Stimulated activated CD4-positive, alpha-beta T cell treated with anti-CD3 and anti-CD28 coated beads, TNF-alpha, amount 100 ng/mL, for 1 hour (primary cell): ENCODE results near the gene DAPK1.
"Not testable (repeated sequence)": the region's sequence is repeated elsewhere in the genome, so short reads cannot be mapped to it uniquely, and the experiment has no call there.

Source experiments
- DNase-seq, 3 donors: peaks; one replicate each; pipeline ENCODE4 v3.0.0-alpha.2; 2020; ENCODE audit warnings: low read depth in 3 of 3, low spot score in 1 of 3

The DAPK1 gene

DNA sequence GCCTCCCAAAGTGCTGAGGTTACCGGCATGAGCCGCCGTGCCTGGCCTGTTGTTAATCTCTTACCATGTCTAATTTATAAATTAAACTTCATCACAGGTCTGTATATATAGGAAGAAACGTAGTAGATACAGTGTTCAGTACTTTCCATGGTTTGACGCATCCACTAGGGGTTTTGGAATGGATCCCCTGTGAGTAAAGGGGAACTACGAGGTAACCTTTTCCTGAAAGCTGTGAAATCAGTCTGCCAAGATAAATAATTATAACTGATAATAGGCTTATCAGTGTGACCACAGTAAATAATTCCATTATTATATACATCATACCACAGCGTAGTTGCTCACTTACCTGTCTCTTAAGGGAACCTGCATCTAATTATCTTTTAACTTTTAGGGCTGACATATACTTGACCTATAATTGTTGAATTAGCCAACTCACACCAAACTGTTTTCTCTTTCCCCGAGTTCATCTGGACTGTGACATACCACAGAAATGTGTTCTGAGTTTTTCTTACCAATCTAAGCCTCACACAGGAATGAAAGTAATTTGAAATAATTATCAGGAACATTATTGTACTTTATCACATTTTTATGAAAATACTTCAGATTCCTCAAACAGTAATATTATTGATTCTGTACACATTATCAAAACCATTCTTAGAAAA, 42.9 kb downstream of the DAPK1 start:
- DNase-seq, result no peak

DNA sequence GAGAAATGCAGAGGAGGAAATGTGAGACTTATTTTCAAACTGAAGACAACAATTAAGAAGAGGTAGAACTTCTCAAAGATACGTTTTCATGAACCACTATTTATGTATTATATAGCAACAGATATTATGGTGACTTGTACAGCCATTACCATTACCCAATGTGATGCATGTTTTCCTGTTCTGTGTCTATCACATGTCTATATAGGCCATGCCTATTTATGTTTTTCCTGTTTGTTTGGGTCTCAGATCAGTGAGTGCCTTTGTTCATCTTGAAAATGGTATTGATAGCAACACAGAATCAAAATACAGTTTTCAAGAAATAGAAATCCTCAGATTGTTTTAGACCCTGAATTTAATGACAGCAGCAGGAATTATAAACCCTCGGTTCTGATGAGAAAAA, 44.0 kb downstream of the DAPK1 start:
- DNase-seq, result no peak

DNA sequence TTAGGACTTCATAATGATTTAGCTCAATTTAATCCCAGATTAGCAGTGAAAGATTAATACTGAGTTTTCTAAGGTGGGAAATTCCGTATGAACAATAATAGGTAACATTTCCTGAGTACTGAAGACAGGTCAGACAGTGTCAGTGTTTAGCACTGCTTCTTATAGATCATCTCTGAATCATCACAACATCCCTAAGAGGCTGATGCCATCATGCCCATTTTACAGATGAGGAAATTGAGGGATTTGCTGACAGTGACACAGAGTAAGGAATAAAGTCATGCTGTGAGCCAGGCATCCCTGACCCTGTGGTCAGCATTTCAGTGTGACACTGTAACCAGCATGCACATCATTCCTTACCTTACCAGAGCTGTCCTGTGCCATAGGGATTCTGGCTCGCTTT, 44.5 kb downstream of the DAPK1 start:
- DNase-seq, result no peak

GRCh38 chr9:87543251-87543650, 45.6 kb downstream of the DAPK1 start:
- no peak for DNase-seq

DNA sequence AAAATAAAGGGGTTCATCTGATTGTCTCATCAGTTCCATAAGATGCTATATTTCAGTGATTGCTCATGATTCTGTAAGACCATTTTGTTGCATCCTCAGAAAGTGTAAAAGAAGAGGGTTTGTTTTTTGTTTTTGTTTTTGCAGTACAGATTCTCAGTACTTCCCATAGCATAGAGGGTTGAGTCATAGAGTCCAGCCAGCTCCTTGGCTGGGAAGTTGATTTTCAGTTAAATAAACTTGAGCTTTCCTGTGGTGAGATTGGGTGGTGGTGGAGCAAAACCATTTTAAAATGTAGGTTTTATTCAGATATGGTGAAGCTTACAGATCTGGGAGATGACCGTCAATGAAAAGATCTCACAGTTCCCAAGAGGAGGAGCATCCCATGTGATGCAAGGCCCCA, 48.2 kb downstream of the DAPK1 start:
- no peak for DNase-seq

- no peak for DNase-seq
Measured at GRCh38 chr9:87546704-87547103, 49.0 kb downstream of the DAPK1 start.

DNA sequence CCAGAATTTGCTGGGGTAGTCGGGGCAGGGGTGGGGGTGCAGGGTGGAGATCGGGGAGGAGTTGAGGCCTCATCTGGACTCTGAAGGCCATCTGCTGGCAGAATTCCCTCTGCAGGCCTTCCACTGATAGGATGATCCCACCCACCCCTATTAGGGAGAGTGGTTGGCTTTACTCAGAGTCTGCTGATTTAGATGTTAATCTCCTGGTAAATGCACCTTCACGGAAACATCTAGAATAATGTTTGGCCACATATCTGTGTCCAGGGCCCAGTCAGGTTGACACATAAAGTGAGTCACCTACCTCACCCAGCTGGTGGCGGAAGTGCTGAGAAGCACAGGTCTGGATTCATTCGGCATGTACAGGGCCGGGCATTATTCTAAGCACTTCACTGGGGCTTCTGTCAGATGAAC, 50.0 kb downstream of the DAPK1 start:
- no peak for DNase-seq

GRCh38 chr9:87548159-87548558, 50.5 kb downstream of the DAPK1 start:
- no peak for DNase-seq

DNA sequence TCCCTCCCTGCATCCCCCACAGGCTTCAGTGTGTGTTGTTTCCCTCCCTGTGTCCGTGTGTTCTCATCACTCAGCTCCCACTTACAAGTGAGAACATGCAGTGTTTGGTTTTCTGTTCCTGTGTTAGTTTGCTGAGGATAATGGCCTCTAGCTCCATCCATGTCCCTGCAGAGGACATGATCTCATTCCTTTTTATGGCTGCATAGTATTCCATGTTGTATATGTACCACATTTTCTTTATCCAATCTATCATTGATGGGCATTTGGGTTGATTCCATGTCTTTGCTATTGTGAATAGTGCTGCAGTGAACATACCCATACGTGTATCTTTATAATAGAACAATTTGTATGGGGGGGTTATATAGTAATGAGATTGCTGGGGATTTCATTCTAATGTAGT, 51.4 kb downstream of the DAPK1 start:
- not testable (repeated sequence) for DNase-seq

DNA sequence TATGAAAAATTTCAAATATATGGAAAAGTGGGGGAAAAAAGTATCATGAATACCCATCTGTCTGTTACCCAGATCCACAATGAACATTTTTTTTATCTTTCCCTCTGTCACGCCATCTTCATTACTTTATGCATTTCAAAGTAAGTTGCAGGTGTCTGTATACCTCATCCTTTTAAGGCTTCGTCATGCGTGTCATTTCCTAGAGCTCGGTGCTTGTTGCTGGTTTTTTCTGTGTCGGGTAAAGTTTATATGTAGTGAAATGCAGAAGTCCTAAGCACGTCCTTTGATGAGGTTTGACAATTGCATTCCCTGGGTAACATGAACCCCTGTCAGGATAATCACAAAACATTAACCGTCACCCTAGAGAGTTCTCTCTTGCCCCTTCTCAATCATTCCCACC, 52.1 kb downstream of the DAPK1 start:
- no peak for DNase-seq

GRCh38 chr9:87550253-87550954, 52.7 kb downstream of the DAPK1 start:
- no peak for DNase-seq

GRCh38 chr9:87551772-87552217, 54.1 kb downstream of the DAPK1 start:
- no peak for DNase-seq

DNA sequence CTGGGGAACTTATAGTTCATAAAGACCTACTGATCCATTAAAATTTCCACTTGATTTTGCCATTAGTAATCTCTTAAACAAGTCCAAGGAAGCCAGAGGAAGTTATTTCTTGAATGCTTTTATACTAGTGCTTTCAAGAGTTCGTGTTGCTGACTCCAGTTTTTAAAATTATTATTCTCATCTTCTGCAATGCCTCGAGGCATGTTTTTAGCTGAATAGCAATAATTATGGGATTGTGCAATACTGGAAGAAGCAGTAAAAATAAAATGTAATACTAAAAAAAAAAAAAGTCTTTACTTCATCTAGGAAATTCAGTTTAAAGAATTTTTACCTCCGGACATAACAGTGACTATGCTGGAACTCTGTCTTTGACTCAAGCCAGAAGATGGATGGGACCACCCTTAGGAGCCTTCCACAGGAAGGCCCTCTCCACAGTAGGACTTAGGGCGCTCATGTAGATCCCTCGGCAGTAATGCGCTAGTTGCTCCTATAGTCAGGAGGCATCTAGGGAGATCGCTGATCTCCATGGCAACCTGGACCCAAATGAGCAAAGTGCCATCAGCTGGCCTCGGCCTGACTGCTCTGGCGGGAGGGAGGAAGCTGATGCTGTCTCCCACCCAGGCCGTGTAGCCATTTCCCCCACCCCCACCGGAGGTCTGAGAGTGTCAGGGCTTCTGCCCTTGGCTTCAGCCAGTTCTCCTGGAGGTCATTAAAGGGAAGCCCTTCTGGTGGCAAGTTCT, 56.7 kb downstream of the DAPK1 start:
- DNase-seq, result no peak

DNA sequence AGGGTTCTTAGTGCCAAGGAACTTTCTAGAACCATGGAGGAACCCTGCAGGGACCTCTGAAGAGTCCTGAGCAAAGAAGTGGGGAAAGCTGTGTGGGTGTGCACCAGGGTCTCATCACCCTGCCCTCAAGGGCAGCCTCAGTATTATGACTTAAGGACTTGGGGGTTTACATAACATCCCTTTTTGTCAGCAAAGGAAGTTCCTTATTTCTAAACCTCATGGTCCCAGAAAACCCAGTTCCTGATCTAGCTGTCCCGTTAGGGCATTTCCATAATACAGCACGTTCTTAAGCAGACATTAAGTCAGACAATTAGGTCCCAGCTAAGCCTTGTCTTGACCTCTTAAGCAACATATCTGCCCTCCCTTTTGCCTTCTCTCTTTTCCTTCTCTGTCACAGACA, 57.3 kb downstream of the DAPK1 start:
- no peak for DNase-seq

- no peak for DNase-seq
Measured at GRCh38 chr9:87556039-87556438, 58.4 kb downstream of the DAPK1 start.

DNA sequence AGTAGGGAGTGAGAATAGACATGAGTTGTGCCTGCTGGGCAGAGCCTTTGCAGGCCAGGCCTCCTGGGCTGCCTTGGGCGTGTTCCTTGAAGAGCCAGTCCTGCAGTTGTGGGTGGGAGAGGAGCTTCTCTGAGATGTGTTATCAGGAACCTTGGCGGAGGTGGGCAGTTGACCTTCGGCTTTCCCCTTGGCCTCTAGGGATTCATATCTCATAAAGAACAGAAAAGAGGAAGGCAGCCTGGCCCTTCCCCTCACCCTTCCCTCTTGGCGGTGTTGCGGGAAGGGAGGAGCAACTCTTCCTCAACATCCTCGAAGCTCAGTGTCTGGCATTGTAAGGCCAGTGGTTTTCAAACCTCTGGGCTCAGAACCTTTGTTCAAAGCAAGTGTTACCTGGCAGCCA, 59.2 kb downstream of the DAPK1 start:
- no peak for DNase-seq

- DNase-seq, result no peak
Measured at GRCh38 chr9:87557996-87558395, 60.3 kb downstream of the DAPK1 start.

- no peak for DNase-seq
Measured at GRCh38 chr9:87558606-87559190, 61.0 kb downstream of the DAPK1 start.

DNA sequence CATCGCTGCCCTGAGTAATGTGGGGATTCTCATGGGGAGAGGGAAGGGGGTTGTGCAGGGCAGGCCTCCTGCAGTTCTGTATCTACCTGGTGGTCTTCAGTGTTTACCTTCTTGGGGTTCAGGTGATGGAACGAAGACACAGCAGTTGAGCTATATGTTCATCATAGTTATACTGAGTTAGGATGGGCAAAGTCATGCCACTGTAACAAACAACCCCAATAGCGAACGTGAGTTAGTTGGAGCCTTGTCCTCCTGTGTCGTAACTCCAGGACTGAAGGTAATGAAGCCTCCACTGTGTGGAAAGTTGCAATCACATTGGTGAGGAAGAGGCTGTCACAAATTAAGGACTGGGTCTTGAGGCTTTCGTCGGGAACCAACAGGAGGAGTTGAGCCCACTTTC, 64.4 kb downstream of the DAPK1 start:
- no peak for DNase-seq

DNA sequence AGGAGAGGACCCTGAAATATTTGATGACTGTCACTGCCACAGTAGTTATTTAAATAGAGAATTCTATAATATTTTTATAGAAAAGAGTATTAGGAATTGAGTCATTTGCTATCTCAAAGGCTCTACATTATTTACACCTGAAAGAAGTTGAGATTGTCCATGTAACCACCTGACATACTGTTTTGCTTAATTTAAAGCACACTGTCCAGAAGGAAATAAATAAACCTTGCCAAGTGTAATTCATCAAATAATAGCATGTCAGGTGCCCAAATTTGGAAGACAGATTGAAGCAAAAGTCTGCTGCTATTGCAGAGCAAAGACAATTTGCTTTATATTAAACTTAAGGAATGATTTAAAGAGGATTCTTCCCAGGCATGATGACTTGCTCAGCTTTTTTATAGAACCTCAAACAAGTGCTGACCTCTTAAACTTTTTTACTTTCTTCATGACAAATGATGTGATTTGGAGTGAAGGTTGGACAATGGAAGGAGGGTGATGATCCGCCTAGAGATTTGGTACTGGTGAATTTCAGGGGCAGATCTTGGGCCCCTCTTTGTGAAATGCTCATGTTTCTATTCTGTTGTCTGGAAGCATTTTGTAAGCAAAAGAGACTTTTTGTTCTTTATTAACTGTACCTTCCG, 65.0 kb downstream of the DAPK1 start:
- no peak for DNase-seq

GRCh38 chr9:87564111-87564510, 66.4 kb downstream of the DAPK1 start:
- no peak for DNase-seq
